Thyroid gland (tissue), 4 donors: ENCODE data around the gene MEGF6. TPM values are rescaled to one million over a fixed set of nuclear protein-coding genes. Genes with fewer than 3 reads are reported as not detected.

ENCODE experiments used
- DNase-seq, 2 donors: peaks; one replicate each; pipeline ENCODE4 v3.0.0-alpha.2; 2019
- H3K27ac ChIP-seq, 3 donors: fragments of 200-600 bp; sonication (generic); 1 replicate in 2 of 3; 2 replicates in 1 of 3; pipeline ENCODE4 v1.5.1; 2016 to 2019; ENCODE audit warnings: mild to moderate bottlenecking in 1 of 3, moderate library complexity in 1 of 3
- H3K27me3 ChIP-seq: fragments of 200-600 bp; sonication (generic); one replicate; pipeline ENCODE4 v1.5.1; 2019
- H3K36me3 ChIP-seq, 2 donors: fragments of 200-600 bp; sonication (generic); one replicate each; pipeline ENCODE4 v1.5.1; 2016 to 2019
- H3K4me1 ChIP-seq, 2 donors: fragments of 200-600 bp; sonication (generic); one replicate each; pipeline ENCODE4 v1.5.1; 2017 to 2019
- H3K4me3 ChIP-seq, 3 donors: fragments of 200-600 bp; sonication (generic); replicated peaks in 1 of 3; 1 replicate in 2 of 3; 2 replicates in 1 of 3; pipeline ENCODE4 v1.5.1; 2016; ENCODE audit warnings: mild to moderate bottlenecking in 1 of 3
- H3K9me3 ChIP-seq: fragments of 200-600 bp; sonication (generic); one replicate; pipeline ENCODE4 v1.5.1; 2017
- POLR2A ChIP-seq, 2 donors: fragments of 450-650 bp; IDR thresholded peaks; one replicate each; pipeline ENCODE4 v1.6.1; 2017; ENCODE audit warnings: antibody characterized with exemption in 2 of 2, mild to moderate bottlenecking in 2 of 2, moderate library complexity in 1 of 2
- WGBS, 2 donors: methylation state at CpG; one replicate each; pipeline ENCODE4 v1.1.5; 2017; 5-methylcytosine and 5-hydroxymethylcytosine counted together
- intact Hi-C: fragments of 100-400 bp; cut with DNase I; formaldehyde crosslinking; loops from one replicate; pipeline ENCODE4 v1.15.1; 2023
- total RNA-seq, 4 donors: library from RNA; depleted of rRNA; stranded (reverse); fragments of >200 nt; gene quantifications; one replicate each; pipeline ENCODE4 v1.2.3, GENCODE V29; 2016
- TF ChIP-seq, protein P1 (sequence below), 6 experiments: fragments of 200-600 bp in 3 of 6; fragments of 450-650 bp in 3 of 6; sonication (generic) in 3 of 6; IDR thresholded peaks; one replicate each; pipeline ENCODE4 v1.5.1; 2016 to 2019; ENCODE audit warnings: antibody characterized with exemption in 6 of 6, mild to moderate bottlenecking in 2 of 6, inconsistent platforms in 1 of 6, moderate library complexity in 1 of 6

MEGF6 gene
- total RNA-seq, 4 donors from 2014 or later: 9.4 to 25.8 (median 21.8) TPM

DNA sequence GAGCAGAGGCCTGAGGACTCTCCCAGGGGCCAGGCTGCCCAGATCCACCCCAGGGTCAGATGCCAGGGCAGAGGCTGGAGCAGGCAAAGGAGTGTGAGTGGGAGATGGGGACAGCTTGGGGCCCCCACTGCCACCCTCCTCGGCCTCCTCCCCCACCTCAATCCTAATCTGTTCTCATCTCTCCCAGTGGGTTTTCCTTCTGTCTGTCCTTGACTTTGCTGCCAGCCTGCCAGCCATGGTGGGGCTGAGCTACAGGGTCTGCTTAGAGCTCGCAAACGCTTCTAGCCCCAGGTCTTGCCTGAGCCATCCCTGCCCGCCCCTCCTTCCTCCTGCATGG is 65.3 kb downstream of the MEGF6 start:
- H3K27ac ChIP-seq: no peak overlapping the region
- H3K4me1 ChIP-seq: peaks cover 6 to 38% of the 10 kb centered on the region in 2 donors
- DNase-seq: no peak
- no peak for TF ChIP-seq POLR2A (IDR thresholded peaks at IDR 0.05)
- TF ChIP-seq, protein P1, sequence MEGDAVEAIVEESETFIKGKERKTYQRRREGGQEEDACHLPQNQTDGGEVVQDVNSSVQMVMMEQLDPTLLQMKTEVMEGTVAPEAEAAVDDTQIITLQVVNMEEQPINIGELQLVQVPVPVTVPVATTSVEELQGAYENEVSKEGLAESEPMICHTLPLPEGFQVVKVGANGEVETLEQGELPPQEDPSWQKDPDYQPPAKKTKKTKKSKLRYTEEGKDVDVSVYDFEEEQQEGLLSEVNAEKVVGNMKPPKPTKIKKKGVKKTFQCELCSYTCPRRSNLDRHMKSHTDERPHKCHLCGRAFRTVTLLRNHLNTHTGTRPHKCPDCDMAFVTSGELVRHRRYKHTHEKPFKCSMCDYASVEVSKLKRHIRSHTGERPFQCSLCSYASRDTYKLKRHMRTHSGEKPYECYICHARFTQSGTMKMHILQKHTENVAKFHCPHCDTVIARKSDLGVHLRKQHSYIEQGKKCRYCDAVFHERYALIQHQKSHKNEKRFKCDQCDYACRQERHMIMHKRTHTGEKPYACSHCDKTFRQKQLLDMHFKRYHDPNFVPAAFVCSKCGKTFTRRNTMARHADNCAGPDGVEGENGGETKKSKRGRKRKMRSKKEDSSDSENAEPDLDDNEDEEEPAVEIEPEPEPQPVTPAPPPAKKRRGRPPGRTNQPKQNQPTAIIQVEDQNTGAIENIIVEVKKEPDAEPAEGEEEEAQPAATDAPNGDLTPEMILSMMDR (IDR thresholded peaks at IDR 0.05): no peak
- WGBS, 2 donors: 75 to 80% methylated on average over 4 of the region's 4 CpGs
- H3K27me3 ChIP-seq: no peaks in the 10 kb centered on the region
- H3K36me3 ChIP-seq: no peaks in the 10 kb centered on the region
- H3K4me3 ChIP-seq: no peak overlapping the region
- H3K9me3 ChIP-seq: no peaks in the 10 kb centered on the region
- intact Hi-C loops: no loop called here

DNA sequence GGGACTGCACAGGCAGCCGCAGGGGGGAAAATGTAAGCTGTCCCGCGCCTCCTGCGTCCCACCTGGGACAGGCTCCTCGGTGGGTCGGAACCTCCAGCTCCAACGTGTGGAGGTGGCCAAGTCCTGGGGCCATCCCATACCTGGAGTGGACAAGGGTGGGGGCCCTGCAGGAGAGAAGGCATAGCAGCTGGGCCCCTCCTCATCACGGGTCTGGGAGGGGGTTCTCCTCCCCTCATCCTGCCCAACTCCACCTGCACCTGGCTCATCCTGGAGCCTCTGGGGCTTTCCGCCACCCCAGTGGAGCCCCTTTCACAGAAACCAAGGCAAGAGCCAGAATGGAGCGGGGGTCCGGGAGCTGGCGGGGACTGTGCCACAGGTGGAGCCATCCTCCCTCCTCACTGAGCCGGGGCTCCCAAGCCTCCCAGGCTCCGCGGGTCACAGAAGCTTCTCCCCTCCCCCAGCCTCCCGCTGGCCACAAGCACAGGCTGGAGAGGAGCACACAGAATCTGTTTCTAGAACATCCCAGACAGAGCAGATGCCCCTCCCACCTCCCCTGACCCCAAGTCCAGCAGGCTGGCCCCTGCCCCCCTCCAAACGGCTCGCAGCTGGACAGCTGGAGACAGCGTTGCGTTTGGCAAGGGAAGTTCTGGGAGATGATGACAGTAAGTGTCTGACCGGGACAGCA is 65.8 kb downstream of the MEGF6 start:
- Histone ChIP-seq H3K4me1 (peaks cover 6 to 33% of the 10 kb centered on the region in 2 donors), H3K27me3 (no peaks in the 10 kb centered on the region), H3K27ac (no peak overlapping the region), H3K4me3 (no peak overlapping the region), H3K9me3 (no peaks in the 10 kb centered on the region), H3K36me3 (no peaks in the 10 kb centered on the region)
- intact Hi-C loops: no loop called here
- no peak for TF ChIP-seq POLR2A (IDR thresholded peaks at IDR 0.05)
- TF ChIP-seq, protein P1 (IDR thresholded peaks at IDR 0.05): no peak
- DNase-seq: no peak
- WGBS, 2 donors: 51 to 66% methylated on average over 10 to 19 of the region's 21 CpGs

DNA sequence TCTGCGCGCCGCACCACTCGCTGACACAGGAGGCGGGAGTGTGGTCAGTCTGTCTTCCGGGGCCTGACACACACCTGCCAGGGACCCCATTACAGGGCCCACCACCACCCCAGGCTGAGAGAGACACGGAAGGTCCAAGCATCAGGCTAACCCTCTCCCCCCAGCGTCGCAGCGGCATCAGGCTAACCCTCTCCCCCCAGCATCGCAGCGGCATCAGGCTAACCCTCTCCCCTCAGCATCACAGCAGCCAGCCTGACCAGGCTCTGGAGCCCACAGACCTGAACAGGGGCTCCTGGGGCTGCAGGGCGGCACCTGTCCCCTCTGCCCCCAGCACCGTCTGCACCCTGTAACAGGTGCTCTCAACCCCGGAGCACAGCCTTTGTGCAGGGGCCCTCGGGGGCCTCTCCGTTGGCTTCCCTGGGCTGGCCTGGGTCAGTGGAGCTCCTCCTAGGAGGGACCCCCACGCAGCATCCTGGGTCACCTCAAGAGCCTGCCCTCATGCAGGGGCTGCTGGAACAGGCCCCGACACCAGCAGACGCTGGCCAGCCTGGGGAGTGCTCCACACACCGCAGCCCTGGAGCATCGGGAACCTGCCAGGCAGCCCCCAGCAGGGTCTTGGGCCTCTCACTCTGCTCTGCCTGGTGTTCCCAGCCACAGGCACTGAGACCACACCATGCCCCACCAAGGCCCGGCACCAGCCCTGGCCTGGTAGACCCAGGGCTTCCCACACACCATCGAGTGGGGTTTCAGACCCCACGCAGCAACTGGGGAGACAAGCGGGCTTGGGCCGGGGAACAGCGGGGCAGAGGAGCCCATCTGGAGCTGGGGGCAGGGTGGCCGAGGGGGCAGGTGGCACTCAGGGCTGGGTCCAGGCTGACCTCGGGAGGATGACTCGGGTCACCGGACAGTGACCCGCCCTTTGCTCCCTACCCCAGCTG is 67.0 kb downstream of the MEGF6 start:
- TF ChIP-seq, protein P1 (IDR thresholded peaks at IDR 0.05): no peak
- no peak for TF ChIP-seq POLR2A (IDR thresholded peaks at IDR 0.05)
- Histone ChIP-seq H3K9me3 (no peaks in the 10 kb centered on the region), H3K27ac (no peak overlapping the region), H3K4me1 (peaks cover 6 to 38% of the 10 kb centered on the region in 2 donors), H3K36me3 (no peaks in the 10 kb centered on the region), H3K4me3 (no peak overlapping the region), H3K27me3 (no peaks in the 10 kb centered on the region)
- DNase-seq: no peak
- intact Hi-C loops: no loop called here
- 89 to 91% methylated on average over 18 to 25 of the region's 33 CpGs for WGBS, 2 donors

DNA sequence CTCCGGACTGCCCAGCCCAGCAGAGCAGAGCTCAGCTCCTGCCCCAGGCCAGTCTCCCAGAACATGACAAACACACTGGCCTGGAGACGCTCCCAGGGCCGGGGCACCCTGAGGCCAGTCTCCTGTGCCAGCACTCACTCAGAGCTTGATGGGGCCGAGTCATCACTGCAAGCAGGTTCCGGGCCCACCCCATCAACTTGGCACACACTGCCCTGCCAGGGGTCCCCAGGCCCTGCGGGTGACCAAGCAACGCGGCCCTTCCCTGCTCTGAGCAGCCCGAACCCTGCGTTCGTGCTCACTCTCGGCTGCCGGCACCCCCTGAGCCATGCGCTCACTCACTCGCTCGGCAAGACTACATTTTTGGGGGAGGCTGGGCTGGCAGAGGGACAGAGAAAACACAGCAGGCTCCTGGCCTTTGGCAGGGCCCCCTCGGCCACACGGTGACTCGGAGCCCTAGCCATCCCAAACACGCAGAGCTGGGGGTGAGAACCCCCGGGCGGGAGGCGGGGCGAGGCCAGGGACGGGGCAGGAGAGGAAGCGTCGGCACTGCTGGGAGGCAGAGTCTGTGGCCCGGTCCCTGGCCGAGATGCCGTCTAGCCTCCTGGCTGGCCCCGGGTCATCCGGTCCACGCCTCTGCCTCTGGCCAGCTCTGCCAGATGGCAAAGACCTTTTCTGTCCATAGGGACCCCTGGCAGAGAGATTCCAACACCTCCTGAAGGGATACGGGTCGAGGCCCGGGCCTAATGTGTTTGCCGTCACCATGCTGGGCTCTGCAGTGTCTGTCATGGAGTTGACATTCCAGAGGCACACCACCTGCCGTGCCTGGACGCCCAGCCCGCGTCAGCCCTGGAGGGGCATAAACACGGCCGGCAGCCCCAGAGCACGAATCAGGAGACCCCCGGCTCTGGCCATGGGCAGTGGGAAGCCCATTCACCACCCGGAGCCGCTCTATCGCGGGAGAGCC is 68.0 kb downstream of the MEGF6 start:
- WGBS, 2 donors: 59 to 76% methylated on average over 23 to 35 of the region's 49 CpGs
- H3K9me3 ChIP-seq: no peaks in the 10 kb centered on the region
- H3K4me3 ChIP-seq: no peak overlapping the region
- no peaks in the 10 kb centered on the region for H3K36me3 ChIP-seq
- intact Hi-C loops: no loop called here
- H3K27ac ChIP-seq: peak overlapping the region in 2 of 3 donors; percentile 17 to 43
- DNase-seq: peak; percentile 12 to 15
- TF ChIP-seq, protein P1 (IDR thresholded peaks at IDR 0.05): no peak
- no peak for TF ChIP-seq POLR2A (IDR thresholded peaks at IDR 0.05)
- H3K4me1 ChIP-seq: peaks cover 6 to 42% of the 10 kb centered on the region in 2 donors
- H3K27me3 ChIP-seq: no peaks in the 10 kb centered on the region
